B cell (primary cell): Measurements from ENCODE around the gene ZMIZ1. TPM values are rescaled to one million over a fixed set of nuclear protein-coding genes. Genes with fewer than 3 reads are reported as not detected.

Source experiments
- ATAC-seq: fragments of 200-7000 bp; cut with Tn5 transposase; one replicate; pipeline ENCODE4 v1.10.0; 2021; ENCODE audit warnings: low read depth, mild to moderate bottlenecking, moderate number of reproducible peaks, moderate library complexity
- CTCF ChIA-PET: fragments of 350-600 bp; sonication (Branson Sonifier 250); formaldehyde crosslinking; loops from one replicate; lab custom pipeline; 2021; ENCODE audit warnings: antibody characterized with exemption, inconsistent platforms; lab: Charles Lee
- POLR2A ChIA-PET: fragments of 350-600 bp; sonication (Branson Sonifier 250); formaldehyde crosslinking; loops from one replicate; lab custom pipeline; 2021; ENCODE audit warnings: antibody characterized with exemption; lab: Charles Lee
- DNase-seq: peaks from one replicate; pipeline ENCODE4 v3.0.0; 2013
- H2AFZ ChIP-seq: 2 replicates; pipeline ENCODE4 v1.6.1; 2012; ENCODE audit warnings: mild to moderate bottlenecking, low read depth, low read length; ENCODE audit not compliant: insufficient read depth, poor library complexity, severe bottlenecking
- H3K27ac ChIP-seq, 2 donors: 1 replicate in 1 of 2; 2 replicates in 1 of 2; pipeline ENCODE4 v1.5.1; 2012 to 2013; ENCODE audit warnings: low read length in 2 of 2, mild to moderate bottlenecking in 2 of 2, moderate library complexity in 1 of 2
- H3K27me3 ChIP-seq, 4 experiments: fragments of 200-600 bp in 1 of 4; sonication (generic) in 1 of 4; replicated peaks in 1 of 4; 1 replicate in 2 of 4; 2 replicates in 2 of 4; pipeline versions ENCODE4 v1.6.1 to v1.7.0; 2013 to 2016; ENCODE audit warnings: low read length in 3 of 4, mild to moderate bottlenecking in 2 of 4, mixed read lengths in 1 of 4, moderate library complexity in 1 of 4; ENCODE audit not compliant: insufficient read depth in 4 of 4, control insufficient read depth in 3 of 4; ENCODE audit errors: control extremely low read depth in 1 of 4
- H3K36me3 ChIP-seq, 2 experiments: replicated peaks in 1 of 2; 1 replicate in 1 of 2; 2 replicates in 1 of 2; pipeline versions ENCODE4 v1.6.1 to v1.7.1; 2013; ENCODE audit warnings: low read length in 1 of 2; ENCODE audit not compliant: insufficient read depth in 2 of 2, control insufficient read depth in 1 of 2; ENCODE audit errors: control extremely low read depth in 1 of 2, extremely low read depth in 1 of 2
- H3K4me1 ChIP-seq, 2 donors: fragments of 200-600 bp in 1 of 2; sonication (generic) in 1 of 2; 1 replicate in 1 of 2; 2 replicates in 1 of 2; pipeline versions ENCODE4 v1.5.1 to v1.6.1; 2013 to 2017; ENCODE audit warnings: low read length in 2 of 2; ENCODE audit not compliant: control insufficient read depth in 2 of 2, insufficient read depth in 2 of 2
- H3K4me2 ChIP-seq: replicated peaks from 2 replicates; pipeline ENCODE3; 2012; ENCODE audit warnings: mild to moderate bottlenecking, low read depth, low read length; ENCODE audit not compliant: poor library complexity, severe bottlenecking
- H3K4me3 ChIP-seq, 5 experiments: fragments of 200-600 bp in 1 of 5; sonication (generic) in 1 of 5; 1 replicate in 3 of 5; 2 replicates in 2 of 5; pipeline versions ENCODE4 v1.5.1 to v1.7.0; 2011 to 2016; ENCODE audit warnings: low read length in 4 of 5, mild to moderate bottlenecking in 4 of 5, low read depth in 2 of 5, control low read depth in 1 of 5, moderate library complexity in 1 of 5; ENCODE audit not compliant: insufficient read depth in 1 of 5; ENCODE audit errors: control extremely low read depth in 1 of 5, extremely low read depth in 1 of 5
- H3K79me2 ChIP-seq: fragments of 200-600 bp; sonication (generic); one replicate; pipeline ENCODE4 v1.6.0; 2016; ENCODE audit warnings: low read length; ENCODE audit not compliant: control insufficient read depth, insufficient read depth
- H3K9ac ChIP-seq: fragments of 200-600 bp; sonication (generic); 2 replicates; pipeline ENCODE4 v1.6.1; 2017; ENCODE audit warnings: mild to moderate bottlenecking, low read length, moderate library complexity
- H3K9me3 ChIP-seq, 3 donors: one replicate each; pipeline versions ENCODE4 v1.6.1 to v1.7.1; 2013; ENCODE audit warnings: low read length in 2 of 3; ENCODE audit not compliant: control insufficient read depth in 2 of 3, insufficient read depth in 1 of 3; ENCODE audit errors: control extremely low read depth in 1 of 3
- H4K20me1 ChIP-seq: 2 replicates; pipeline ENCODE4 v1.6.0; 2012; ENCODE audit warnings: mild to moderate bottlenecking, low read length; ENCODE audit not compliant: insufficient read depth, control insufficient read depth, poor library complexity, severe bottlenecking
- H3K27ac Mint-ChIP-seq: one replicate; pipeline ENCODE4 v1.8.0; 2021; ENCODE audit warnings: mixed read lengths
- H3K27me3 Mint-ChIP-seq: one replicate; pipeline ENCODE4 v1.8.0; 2021; ENCODE audit warnings: mixed read lengths
- H3K4me1 Mint-ChIP-seq: one replicate; pipeline ENCODE4 v1.8.0; 2021; ENCODE audit warnings: mixed read lengths
- H3K4me3 Mint-ChIP-seq: one replicate; pipeline ENCODE4 v1.8.0; 2021; ENCODE audit warnings: mixed read lengths
- H3K9me3 Mint-ChIP-seq: one replicate; pipeline ENCODE4 v1.8.0; 2022; ENCODE audit warnings: mixed read lengths; ENCODE audit not compliant: insufficient read depth
- EZH2 ChIP-seq: IDR thresholded peaks from 2 replicates; pipeline ENCODE4 v1.6.1; 2012; ENCODE audit warnings: borderline replicate concordance, low read depth, mild to moderate bottlenecking, moderate library complexity, low read length; ENCODE audit not compliant: insufficient read depth, poor library complexity, severe bottlenecking
- WGBS: methylation state at CpG from one replicate; pipeline ENCODE4 v1.1.5; 2013; ENCODE audit warnings: missing lambda C conversion rate; ENCODE audit not compliant: insufficient coverage; 5-methylcytosine and 5-hydroxymethylcytosine counted together
- intact Hi-C: fragments of 100-400 bp; cut with micrococcal nuclease; formaldehyde crosslinking; loops from one replicate; pipeline ENCODE4 v1.10.0; 2022
- polyA plus RNA-seq: library from polyadenylated mRNA; depleted of rRNA; stranded (reverse); fragments of >200 nt; gene quantifications from 2 replicates; pipeline ENCODE4 v1.2.3, GENCODE V29; 2012
- total RNA-seq, 2 donors: library from RNA; stranded (reverse); fragments of 120-200 nt in 1 of 2; gene quantifications; 1 replicate in 1 of 2; 2 replicates in 1 of 2; pipeline versions ENCODE4 v1.2.3 to v1.2.4, GENCODE V29; 2013 to 2022
- TF ChIP-seq, protein P1 (sequence below): fragments of 200-600 bp; IDR thresholded peaks from one replicate; pipeline ENCODE4 v1.8.0; 2022; ENCODE audit warnings: antibody characterized with exemption, mild to moderate bottlenecking

Gene ZMIZ1
- total and polyA plus RNA-seq, 2 donors (not counting 1 experiment from before 2014, with no cell fraction given): 14.3 to 64.9 TPM

DNA sequence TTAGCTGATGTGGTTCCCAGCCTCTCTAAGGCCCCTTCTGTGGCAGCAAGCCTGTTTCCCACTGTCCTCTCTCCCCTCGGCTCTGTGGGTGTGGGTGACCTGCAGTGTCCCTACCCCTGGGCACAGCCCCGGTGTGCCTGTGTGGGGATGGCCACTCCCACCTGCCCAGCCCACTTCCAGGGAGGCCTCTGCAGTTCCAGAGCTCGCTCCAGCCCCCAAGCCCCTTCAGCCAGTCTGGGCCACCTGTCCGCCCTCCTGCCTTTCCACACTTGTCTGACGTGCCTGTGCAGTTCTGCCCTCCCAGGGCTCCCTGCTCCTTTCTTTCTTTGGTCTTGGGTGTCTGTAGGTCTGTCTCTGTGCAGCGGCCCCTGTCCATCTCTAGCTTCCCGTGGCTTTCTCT lies 151.5 kb downstream of the ZMIZ1 start:
- Mint-ChIP-seq H3K9me3 (no peaks in the 10 kb centered on the region), H3K4me1 (no peaks in the 10 kb centered on the region), H3K4me3 (no peak overlapping the region), H3K27ac (no peak overlapping the region), H3K27me3 (no peaks in the 10 kb centered on the region)
- Histone ChIP-seq H3K79me2 (no peaks in the 10 kb centered on the region), H3K9me3 (no peaks in the 10 kb centered on the region), H3K36me3 (no peaks in the 10 kb centered on the region), H3K4me2 (no peak overlapping the region), H3K27ac (no peak overlapping the region), H4K20me1 (no peaks in the 10 kb centered on the region), H3K27me3 (no peaks in the 10 kb centered on the region), H3K9ac (no peak overlapping the region), H3K4me3 (no peak overlapping the region), H2AFZ (no peak overlapping the region), H3K4me1 (no peaks in the 10 kb centered on the region)
- POLR2A ChIA-PET: no interaction called here
- no peak for TF ChIP-seq EZH2
- TF ChIP-seq, protein P1, sequence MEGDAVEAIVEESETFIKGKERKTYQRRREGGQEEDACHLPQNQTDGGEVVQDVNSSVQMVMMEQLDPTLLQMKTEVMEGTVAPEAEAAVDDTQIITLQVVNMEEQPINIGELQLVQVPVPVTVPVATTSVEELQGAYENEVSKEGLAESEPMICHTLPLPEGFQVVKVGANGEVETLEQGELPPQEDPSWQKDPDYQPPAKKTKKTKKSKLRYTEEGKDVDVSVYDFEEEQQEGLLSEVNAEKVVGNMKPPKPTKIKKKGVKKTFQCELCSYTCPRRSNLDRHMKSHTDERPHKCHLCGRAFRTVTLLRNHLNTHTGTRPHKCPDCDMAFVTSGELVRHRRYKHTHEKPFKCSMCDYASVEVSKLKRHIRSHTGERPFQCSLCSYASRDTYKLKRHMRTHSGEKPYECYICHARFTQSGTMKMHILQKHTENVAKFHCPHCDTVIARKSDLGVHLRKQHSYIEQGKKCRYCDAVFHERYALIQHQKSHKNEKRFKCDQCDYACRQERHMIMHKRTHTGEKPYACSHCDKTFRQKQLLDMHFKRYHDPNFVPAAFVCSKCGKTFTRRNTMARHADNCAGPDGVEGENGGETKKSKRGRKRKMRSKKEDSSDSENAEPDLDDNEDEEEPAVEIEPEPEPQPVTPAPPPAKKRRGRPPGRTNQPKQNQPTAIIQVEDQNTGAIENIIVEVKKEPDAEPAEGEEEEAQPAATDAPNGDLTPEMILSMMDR: no peak
- DNase-seq: no peak
- CTCF ChIA-PET: no interaction called here
- no peak for ATAC-seq
- WGBS: 90% methylated on average over 6 of the region's 7 CpGs
- intact Hi-C loops: no loop called here

DNA sequence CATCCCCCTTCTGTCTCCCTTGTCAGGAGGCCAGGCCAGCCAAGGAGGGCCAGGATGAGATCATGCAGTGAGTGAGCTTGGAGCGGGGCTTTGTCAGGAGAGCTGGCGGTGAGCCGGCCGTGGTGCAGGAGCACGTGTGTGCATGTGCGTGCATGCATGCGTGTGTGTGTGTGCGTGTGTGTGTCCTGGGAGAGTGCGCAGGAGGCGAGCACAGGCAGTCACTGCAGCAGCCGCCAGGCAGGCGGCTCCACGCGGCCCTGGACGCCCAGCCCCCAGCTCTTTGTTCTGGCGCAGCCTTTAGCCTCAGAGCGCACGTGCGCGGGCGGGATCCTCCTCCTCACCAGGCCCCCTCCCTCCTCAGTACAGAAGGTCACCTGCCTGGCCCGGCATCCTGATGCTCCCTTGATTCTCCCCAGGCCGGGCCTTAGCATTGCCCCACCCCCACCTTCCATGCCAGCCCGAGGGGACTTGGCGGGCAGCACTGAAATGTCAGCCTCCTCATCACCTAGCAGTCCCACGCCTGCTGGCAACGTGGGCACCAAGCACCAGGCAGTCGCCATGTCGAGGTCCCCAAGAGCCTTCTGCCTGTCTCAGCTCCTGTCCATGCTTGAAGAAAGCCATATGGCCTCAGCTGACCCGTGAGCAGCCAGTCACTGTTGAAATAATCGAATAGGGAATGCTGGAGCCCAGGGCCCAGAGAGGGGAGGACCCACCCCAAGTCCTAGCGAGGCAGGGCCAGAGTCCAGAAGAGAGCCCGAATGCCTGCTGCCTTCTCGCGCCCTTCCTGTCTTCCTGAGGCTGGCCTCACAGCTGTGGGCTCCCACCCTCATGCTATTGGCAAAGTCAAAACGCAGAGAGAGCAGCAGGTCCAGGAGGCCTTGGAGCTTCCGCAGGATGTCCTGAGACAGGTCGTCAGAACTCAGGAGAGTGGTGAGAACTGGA lies 152.6 kb downstream of the ZMIZ1 start:
- H3K27me3 ChIP-seq: no peaks in the 10 kb centered on the region
- no peaks in the 10 kb centered on the region for H3K79me2 ChIP-seq
- H3K4me3 Mint-ChIP-seq: no peak overlapping the region
- ChIA-PET POLR2A (no interaction called here), CTCF (no interaction called here)
- H3K4me1 Mint-ChIP-seq: no peaks in the 10 kb centered on the region
- H2AFZ ChIP-seq: no peak overlapping the region
- ATAC-seq: no peak
- no peak for DNase-seq
- no peaks in the 10 kb centered on the region for H3K4me1 ChIP-seq
- TF ChIP-seq, protein P1: no peak
- no peak for TF ChIP-seq EZH2
- H3K4me3 ChIP-seq: no peak overlapping the region
- WGBS: 96% methylated on average over 34 of the region's 38 CpGs
- no peak overlapping the region for H3K27ac ChIP-seq
- no peaks in the 10 kb centered on the region for H3K9me3 Mint-ChIP-seq
- no peaks in the 10 kb centered on the region for H3K36me3 ChIP-seq
- H4K20me1 ChIP-seq: no peaks in the 10 kb centered on the region
- intact Hi-C loops: no loop called here
- H3K4me2 ChIP-seq: no peak overlapping the region
- no peak overlapping the region for H3K9ac ChIP-seq
- H3K9me3 ChIP-seq: no peaks in the 10 kb centered on the region
- H3K27ac Mint-ChIP-seq: peak overlapping the region; percentile 6
- no peaks in the 10 kb centered on the region for H3K27me3 Mint-ChIP-seq
